ENCODE results near the gene CELF2.

CELF2 gene

DNA sequence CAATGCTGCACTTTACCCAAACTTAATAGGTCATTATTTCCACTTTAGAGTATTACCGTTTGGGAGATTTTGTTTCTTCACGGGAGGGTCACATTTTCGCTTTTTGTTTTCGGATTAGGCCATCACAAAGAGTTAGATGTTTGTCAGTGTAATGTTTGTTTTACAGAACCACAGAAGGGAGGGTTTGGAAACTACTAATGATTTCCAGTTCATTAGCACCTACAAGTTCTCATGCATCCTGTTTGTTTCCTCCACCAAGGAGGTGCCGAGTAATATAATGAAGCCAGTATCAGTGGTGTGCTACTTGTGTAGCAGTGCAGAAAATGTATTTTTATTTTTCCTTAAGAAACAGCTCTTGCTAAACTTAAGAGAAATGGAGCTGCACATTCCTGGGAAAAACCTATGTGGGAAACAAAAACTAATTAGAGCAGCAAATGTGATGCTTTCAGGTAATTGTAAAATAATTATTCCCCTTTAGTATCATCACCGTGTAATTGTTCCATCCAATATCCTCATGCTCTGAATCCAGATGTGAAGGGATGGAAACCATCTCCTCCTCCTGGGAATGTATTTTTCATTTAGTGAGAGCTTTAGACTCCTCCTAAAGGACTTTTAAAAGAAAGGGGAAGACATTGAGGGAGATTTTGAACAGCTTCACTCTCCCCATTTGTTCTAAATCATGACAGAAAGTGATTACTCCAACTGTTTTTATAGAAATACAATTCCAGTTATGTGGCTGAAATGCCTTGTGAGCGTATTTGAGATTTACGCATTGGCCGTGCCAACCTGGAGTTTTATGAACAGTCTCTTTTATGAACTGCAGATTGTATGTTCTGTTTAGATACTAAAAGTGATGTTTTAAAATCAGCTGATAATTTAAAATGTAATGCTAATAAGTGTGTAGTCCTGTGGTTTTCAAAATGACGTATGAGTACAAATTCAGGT is 5.6 kb downstream of the CELF2 start:
- FAIRE-seq = no peak

DNA sequence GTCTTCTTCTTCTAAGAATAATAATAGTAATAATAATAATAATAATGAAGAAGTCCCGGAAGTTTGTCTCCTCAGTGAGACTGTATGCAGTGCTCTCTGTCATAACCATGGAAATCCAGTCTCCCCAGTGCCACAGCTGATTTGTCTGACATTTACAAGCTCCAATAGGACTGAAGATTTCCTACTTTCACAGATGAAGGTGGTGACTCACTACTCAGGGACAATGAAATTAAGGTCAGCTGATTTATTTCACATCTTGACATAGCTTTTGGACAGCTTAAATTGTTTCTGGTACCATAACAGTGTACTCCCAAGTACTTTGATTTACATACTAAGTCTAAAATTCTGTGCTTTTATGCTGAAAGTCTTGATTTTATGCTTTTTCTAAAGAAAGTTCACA is 6.9 kb downstream of the CELF2 start:
- FAIRE-seq = no peak

GRCh38 chr10:11025978-11026377 is 8.3 kb downstream of the CELF2 start:
- no peak for FAIRE-seq

GRCh38 chr10:11026773-11027172 is 9.1 kb downstream of the CELF2 start:
- FAIRE-seq = no peak

DNA sequence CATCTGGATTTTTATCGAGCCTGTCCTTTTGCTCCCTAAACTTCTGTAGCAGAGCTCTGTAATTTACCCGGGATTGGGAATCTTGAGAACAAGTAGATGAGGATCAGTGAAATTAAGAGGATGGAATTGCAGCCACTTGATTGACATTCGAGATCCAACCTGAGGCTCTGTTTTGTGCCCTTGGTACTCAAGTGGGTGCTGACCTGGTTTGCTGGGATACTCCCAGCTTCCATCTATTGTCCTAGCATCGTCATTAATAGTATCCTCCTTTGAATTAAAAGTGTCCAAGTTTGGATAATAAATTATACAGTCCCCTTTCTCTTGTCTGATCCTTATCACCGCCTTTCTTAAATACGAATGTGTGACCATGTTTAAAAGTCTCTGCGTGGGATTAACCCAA is 17.1 kb downstream of the CELF2 start:
- no peak for FAIRE-seq

DNA sequence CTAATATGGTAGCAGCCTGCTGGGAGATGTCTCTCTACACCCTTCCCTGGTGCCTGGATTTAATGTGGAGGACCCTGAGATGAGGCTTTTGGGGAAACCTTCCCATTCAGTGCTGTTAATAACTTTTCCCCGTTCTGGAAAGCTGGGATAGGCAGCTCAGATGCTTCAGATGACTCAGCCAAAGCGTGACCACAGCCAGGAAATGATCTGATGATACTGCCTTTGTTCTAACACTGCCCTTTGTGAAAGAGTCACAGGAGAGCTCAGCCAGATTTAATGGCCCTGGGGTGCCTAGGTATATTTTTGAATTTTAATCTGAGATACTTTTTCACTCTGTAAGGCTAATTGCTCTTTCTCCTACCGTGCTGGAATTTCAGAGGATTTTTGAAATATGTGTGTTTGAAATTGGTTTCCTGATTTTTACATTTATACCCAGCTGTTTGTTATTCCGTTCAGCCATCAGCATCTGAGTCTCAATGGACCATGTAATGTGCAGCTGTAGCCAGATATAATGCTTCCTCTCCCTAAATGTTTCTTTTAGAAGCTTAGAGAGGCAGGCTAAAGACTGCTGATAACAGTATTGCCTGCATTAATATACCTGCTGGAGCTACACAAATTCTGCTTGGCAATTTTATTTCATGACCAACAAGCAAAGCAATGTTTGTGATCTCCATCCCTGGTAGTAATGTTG is 17.8 kb downstream of the CELF2 start:
- FAIRE-seq = no peak

DNA sequence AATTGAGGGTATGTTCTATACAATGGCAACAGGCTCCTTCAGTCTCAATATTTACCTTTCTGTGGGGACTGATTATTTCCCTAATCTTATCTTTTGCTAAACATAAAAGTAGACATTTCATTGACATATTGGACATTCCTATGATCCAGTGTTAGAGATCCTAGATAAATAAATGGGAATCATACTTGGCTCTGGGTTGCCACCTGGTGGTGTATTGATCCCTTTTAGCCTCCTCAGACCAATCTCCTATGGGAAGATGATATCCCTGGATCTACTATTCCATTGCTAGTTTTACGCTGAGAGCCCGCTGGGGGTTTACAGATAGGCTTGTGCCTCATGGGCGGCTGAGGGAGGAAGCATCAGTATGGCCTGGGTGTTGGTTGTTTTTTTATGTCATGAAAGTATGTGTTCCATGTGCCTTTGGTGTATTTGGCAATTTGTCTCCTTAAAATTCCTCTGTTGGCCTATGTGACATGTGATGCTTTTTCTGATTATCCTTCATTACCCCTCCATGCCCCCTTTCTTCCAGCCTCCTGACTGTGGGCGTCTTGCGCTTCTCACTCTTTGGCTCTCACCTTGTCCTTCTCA is 18.8 kb downstream of the CELF2 start:
- FAIRE-seq = no peak

GRCh38 chr10:11037991-11038390 is 20.3 kb downstream of the CELF2 start:
- no peak for FAIRE-seq

- no peak for FAIRE-seq
These were observed 24.7 kb downstream of the CELF2 start for GRCh38 chr10:11042357-11042756.

DNA sequence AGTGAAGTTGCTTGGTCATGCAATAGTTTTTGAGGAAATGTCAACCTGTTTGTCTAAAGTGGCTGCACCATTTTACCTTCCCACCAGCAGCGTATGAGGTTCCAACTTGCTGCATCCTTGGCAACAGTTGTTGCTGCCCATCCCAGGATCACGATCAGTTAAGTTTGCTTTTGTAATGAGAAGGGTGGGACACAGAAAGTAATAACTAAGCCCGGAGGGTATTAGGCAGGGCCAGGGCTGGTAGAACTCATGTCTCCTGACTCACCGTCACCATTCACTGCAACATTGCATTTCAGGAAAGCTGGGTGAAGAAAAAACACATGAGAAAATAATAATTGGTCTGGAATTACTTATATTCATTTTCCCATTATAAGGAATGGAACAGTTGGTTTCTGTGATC is 25.4 kb downstream of the CELF2 start:
- FAIRE-seq = no peak

- no peak for FAIRE-seq
These were observed 25.9 kb downstream of the CELF2 start for GRCh38 chr10:11043446-11044127.

GRCh38 chr10:11045487-11045886 is 27.8 kb downstream of the CELF2 start:
- no peak for FAIRE-seq

GRCh38 chr10:11045995-11046775 is 28.5 kb downstream of the CELF2 start:
- FAIRE-seq = no peak

- FAIRE-seq = no peak
These were observed 29.1 kb downstream of the CELF2 start for GRCh38 chr10:11046776-11047160.

GRCh38 chr10:11048707-11049278 is 31.1 kb downstream of the CELF2 start:
- no peak for FAIRE-seq

DNA sequence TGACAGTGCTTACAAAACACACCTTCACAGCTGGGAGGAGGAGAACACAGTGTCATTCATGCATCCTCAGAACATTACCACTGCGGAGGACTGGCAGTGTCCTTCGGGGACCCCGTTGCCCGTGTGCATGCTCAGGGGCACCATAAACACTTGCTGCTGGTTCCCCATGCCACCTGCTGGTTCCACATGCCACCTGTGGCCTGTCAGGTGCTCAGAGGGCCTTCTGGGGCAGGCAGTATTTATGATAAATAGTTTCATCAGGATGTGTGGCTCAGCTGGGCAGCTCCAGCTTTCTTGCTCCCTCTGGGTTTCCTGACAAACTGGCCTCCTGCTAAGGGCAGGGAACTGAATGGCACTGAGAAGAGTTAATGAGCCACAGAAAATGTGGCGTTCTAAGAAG is 32.1 kb downstream of the CELF2 start:
- FAIRE-seq = no peak

DNA sequence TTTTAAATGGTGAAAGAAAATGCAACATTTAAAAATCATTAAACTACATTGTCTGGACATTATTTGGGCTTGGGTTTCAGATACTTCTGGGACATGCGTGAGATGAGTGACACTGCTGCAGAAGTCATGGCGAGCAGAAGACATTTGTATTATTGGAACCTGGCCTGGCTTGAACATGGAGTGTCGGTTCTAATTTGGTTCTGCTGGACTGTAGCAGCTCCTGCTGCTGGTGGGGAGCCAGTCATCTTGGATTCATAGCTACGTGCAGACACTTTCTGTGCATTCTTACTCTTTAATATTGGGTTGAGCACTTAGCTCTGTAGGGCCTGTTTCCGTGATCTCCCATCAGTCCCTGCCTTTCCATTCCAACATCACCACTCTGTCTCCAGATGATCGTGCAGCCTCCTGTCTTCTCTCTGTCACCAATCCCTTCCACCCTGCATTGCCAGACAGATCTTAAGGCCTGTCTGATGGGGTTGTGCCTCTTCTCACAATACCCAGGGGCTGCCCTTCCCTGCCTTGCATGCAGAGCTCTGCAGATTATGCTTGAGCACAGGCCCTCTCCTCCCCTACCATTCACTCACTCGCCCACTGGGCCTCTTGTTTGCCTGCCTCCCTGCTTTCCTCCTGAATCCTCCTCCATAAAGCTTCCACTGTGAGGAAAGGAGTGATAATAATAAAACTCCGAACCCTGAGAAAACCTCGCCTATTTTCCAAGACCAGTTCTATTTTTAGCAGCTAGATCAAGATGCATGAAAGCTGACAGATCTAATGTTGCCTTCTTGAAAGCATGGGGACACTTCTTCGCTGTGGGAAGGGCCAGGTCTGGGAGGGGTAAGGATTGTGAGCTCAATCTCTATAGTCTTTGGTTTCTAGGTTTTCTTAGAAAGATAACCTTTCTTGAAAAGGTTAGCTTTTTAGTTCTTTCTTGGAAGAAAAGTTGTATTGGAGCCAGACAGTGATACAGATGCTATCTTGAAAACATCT is 32.9 kb downstream of the CELF2 start:
- no peak for FAIRE-seq

DNA sequence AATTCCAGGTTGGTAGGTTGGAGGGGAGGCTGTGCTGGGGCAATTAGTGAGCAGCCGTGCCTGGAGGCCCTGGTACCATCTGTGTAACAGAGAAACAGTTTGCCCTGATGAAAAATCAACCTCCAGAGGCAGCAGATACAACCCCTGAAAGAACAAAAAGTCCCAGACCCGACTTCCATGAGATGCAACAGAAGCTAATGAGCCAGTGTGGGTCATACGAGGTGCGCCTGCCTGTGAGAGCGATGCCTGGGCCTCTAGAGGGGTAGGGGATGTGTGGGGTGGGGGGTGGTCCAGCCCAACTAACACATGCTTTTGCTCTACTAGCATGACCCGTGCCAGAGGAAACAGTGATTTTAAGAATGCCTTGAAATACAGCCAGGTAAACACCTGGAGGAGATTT is 39.3 kb downstream of the CELF2 start:
- FAIRE-seq = no peak

DNA sequence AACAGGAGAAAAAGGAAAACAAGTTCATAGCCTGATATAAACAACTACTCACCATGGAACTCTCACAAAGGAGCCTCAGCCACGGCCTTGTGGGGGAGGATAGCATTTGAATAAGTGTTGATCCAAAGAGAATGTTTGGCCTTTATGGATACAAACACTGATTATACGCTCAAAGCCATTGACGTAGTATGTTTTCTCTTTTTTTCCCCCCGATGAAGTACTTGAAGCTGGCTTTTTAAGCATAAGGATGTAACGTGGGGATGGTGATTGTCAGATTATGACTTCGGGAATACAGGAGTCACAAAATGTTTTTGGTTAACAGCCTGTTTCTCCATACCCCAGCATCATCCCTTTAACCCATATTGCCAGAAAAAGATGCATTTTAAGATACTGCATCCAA is 39.8 kb downstream of the CELF2 start:
- FAIRE-seq = no peak

DNA sequence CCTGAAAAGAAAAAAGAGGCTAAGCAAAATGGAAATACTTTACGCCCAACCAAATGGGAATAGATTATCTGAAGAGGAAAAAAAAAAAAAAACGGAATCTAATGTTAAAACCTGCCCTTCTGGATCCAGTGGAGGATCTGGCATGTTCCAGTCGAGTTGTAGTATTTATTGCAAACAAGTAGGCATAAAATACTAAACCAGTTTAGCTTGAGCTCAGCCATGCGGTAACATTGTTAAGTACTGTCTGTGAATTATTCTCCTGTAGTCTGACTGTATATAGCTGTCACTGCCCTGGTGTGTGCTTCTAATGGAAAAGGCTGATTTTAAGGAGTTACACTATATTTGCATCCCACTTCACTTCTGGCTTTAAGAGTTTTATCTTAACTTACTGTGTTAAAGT is 40.3 kb downstream of the CELF2 start:
- FAIRE-seq = no peak

- no peak for FAIRE-seq
These were observed 41.3 kb downstream of the CELF2 start for GRCh38 chr10:11058965-11059364.

Measured in TTC549 (cell line).